Ovary (tissue), 9 donors: ENCODE results near the gene KRTAP6-3. TPM values are rescaled to one million over a fixed set of nuclear protein-coding genes. Genes with fewer than 3 reads are reported as not detected.

Experiments
- DNase-seq, 5 donors: peaks; one replicate each; pipeline ENCODE4 v3.0.0-alpha.2; 2019 to 2020
- H3K27ac ChIP-seq, 2 donors: fragments of 200-600 bp; one replicate each; pipeline versions ENCODE4 v1.5.1 to v1.8.0; 2019 to 2022
- H3K27me3 ChIP-seq: fragments of 200-600 bp; one replicate; pipeline ENCODE4 v1.8.0; 2022
- H3K36me3 ChIP-seq: fragments of 200-600 bp; sonication (generic); one replicate; pipeline ENCODE4 v1.5.1; 2019
- H3K4me1 ChIP-seq: one replicate; pipeline ENCODE4 v1.8.1; 2013; ENCODE audit warnings: mild to moderate bottlenecking, moderate library complexity; ENCODE audit not compliant: insufficient read depth
- H3K4me3 ChIP-seq: fragments of 200-600 bp; sonication (generic); one replicate; pipeline ENCODE4 v1.5.1; 2017
- H3K9me3 ChIP-seq, 2 donors: fragments of 200-600 bp in 1 of 2; sonication (generic) in 1 of 2; one replicate each; pipeline versions ENCODE4 v1.5.1 to v1.8.1; 2013 to 2019; ENCODE audit warnings: mild to moderate bottlenecking in 1 of 2, moderate library complexity in 1 of 2
- EP300 ChIP-seq: sonication (generic); formaldehyde crosslinking; IDR thresholded peaks from one replicate; pipeline ENCODE4 v1.6.1; 2017; ENCODE audit warnings: antibody characterized with exemption
- POLR2A ChIP-seq: fragments of 450-650 bp; IDR thresholded peaks from one replicate; pipeline ENCODE4 v1.6.1; 2017; ENCODE audit warnings: antibody characterized with exemption, mild to moderate bottlenecking, moderate library complexity
- WGBS, 3 donors: extraction: QIAGEN DNeasy Blood & Tissue Kit in 1 of 3; methylation state at CpG; one replicate each; pipeline versions ENCODE4 v1.1.5 to v1.1.7; 2013 to 2017; 5-methylcytosine and 5-hydroxymethylcytosine counted together
- intact Hi-C, 4 donors: fragments of 100-400 bp; cut with DNase I; formaldehyde crosslinking; loops; one replicate each; pipeline versions ENCODE4 v1.11.0 to v1.15.1; 2022 to 2023
- polyA plus RNA-seq, 2 donors: library from polyadenylated mRNA; stranded (reverse); fragments of 200-250 nt in 1 of 2; fragments of 350-450 nt in 1 of 2; fragmentation: Illumina TruSeq in 1 of 2; extraction: RNeasy Lipid Tissue Mini Kit (QIAGEN cat#74804) in 1 of 2; gene quantifications; one replicate each; pipeline ENCODE4 v1.2.3, GENCODE V29; 2013 to 2014
- small RNA-seq: library from RNA; depleted of rRNA; stranded (forward); fragments of <200 nt; gene quantifications from one replicate; pipeline ENCODE3, GENCODE V24; 2016
- total RNA-seq, 7 donors: library from RNA; depleted of rRNA in 2 of 7; stranded (reverse); fragments of >200 nt in 2 of 7; fragmentation: NEBNext Ultra II Directional in 3 of 7; extraction: Animal tissue kit (Norgen Biotek cat#: 25700) in 3 of 7; gene quantifications; one replicate each; pipeline versions ENCODE4 v1.1.0 to v1.2.4, GENCODE V29; 2016 to 2023
- TF ChIP-seq, protein P1 (sequence below), 3 donors: fragments of 450-650 bp in 2 of 3; fragments of 200-600 bp in 1 of 3; IDR thresholded peaks; one replicate each; pipeline versions ENCODE4 v1.5.1 to v1.8.0; 2016 to 2022; ENCODE audit warnings: antibody characterized with exemption in 3 of 3, mild to moderate bottlenecking in 1 of 3
- donor health status: DM: no; HTN: no; CAD: no; lungs with moderate emphysema.
- donor health status: DM: no; HTN: no; CAD: no.
- donor health status: Bipolar disorder and iron deficiency.
- donor health status: DM: yes; HTN: yes; CAD: no.
- donor health status: DM: no; HTN: no; CAD: no.
- donor health status: DM: yes; HTN: yes; CAD: no.

Gene KRTAP6-3
- total and polyA plus RNA-seq, 9 donors: not detected

DNA sequence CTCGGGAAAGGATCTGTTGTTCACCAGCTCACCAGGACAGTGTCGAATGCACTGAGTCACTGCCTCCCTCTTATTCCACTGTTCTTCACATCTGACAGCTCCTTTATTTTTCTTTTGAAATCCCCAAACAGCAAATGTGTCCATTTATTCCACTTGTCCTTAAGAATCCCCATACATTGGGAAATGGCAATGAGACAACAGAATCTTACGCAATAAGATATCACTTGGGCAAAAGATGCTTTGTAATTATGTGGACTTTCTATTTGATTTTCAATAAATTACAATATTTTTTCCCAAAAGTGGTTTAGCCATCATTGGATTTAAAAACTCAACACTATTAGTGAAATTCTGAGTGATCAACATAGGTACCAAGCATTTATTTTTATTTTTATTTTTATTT is 46.4 kb downstream of the KRTAP6-3 start:
- no peaks in the 10 kb centered on the region for H3K9me3 ChIP-seq
- no peak for DNase-seq
- H3K36me3 ChIP-seq: no peaks in the 10 kb centered on the region
- H3K4me1 ChIP-seq: no peaks in the 10 kb centered on the region
- H3K27ac ChIP-seq: no peak overlapping the region
- 79 to 93% (median 85%) methylated on average over 3 of the region's 3 CpGs for WGBS, 3 donors
- intact Hi-C loops: no loop called here
- no peaks in the 10 kb centered on the region for H3K27me3 ChIP-seq
- TF ChIP-seq, protein P1, sequence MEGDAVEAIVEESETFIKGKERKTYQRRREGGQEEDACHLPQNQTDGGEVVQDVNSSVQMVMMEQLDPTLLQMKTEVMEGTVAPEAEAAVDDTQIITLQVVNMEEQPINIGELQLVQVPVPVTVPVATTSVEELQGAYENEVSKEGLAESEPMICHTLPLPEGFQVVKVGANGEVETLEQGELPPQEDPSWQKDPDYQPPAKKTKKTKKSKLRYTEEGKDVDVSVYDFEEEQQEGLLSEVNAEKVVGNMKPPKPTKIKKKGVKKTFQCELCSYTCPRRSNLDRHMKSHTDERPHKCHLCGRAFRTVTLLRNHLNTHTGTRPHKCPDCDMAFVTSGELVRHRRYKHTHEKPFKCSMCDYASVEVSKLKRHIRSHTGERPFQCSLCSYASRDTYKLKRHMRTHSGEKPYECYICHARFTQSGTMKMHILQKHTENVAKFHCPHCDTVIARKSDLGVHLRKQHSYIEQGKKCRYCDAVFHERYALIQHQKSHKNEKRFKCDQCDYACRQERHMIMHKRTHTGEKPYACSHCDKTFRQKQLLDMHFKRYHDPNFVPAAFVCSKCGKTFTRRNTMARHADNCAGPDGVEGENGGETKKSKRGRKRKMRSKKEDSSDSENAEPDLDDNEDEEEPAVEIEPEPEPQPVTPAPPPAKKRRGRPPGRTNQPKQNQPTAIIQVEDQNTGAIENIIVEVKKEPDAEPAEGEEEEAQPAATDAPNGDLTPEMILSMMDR (IDR thresholded peaks at IDR 0.05): no peak
- TF ChIP-seq POLR2A: no peak
- TF ChIP-seq EP300: no peak
- H3K4me3 ChIP-seq: no peak overlapping the region

DNA sequence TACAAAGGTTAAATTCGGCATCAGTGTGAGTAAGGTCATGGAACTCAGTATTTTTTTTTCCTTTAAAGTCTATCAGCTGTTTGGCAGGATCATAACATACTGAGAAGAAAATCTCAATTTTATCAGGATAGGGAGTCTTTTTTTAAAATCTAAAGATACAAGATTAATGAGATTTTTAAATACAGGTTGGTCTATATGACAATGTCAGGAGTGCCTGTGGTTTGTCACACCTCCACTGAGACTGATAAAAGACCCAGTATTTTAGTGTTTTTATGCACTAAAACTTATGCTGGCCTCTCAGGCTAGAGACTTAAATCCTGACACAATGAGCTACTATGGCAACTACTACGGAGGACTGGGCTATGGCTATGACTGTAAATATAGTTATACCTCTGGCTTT is 50.3 kb downstream of the KRTAP6-3 start, which contains the start of gene KRTAP20-3:
KRTAP20-3 (plus strand) TSS at position 301 of the 400 bp plus-strand sequence.
- no peak within 1 kb of the TSS for H3K4me3 ChIP-seq
- H3K36me3 ChIP-seq: no peaks in the 10 kb centered on the region
- H3K27ac ChIP-seq: no peak within 1 kb of the TSS
- no peak for DNase-seq
- no peak for TF ChIP-seq POLR2A
- TF ChIP-seq, protein P1 (IDR thresholded peaks at IDR 0.05): no peak
- TF ChIP-seq EP300: no peak
- 78 to 83% (median 80%) methylated on average over 2 of the region's 2 CpGs for WGBS, 3 donors
- H3K27me3 ChIP-seq: no peaks in the 10 kb centered on the region
- H3K9me3 ChIP-seq: no peaks in the 10 kb centered on the region
- no peaks in the 10 kb centered on the region for H3K4me1 ChIP-seq
- intact Hi-C loops: no loop called here

Small RNAs within 50 kb of the gene (small RNA-seq; reads per million reads assigned to genes)
- gene KRTAP20-1 (not detected), gene KRTAP20-3 (not detected), gene KRTAP20-4 (not detected), gene KRTAP22-1 (not detected), gene KRTAP22-2 (not detected)

Other genes starting within 250 kb of the KRTAP6-3 start
- gene KRTAP23-1, start 243.8 kb upstream of the KRTAP6-3 start, total RNA-seq: not detected
- gene KRTAP23-1, start 243.8 kb upstream of the KRTAP6-3 start, polyA plus RNA-seq: not detected
- gene KRTAP13-2, start 220.2 kb upstream of the KRTAP6-3 start, total RNA-seq: not detected
- not detected for gene KRTAP13-2, start 220.2 kb upstream of the KRTAP6-3 start, polyA plus RNA-seq
- not detected for gene KRTAP13-1, start 196.4 kb upstream of the KRTAP6-3 start, total RNA-seq
- gene KRTAP13-1, start 196.4 kb upstream of the KRTAP6-3 start, polyA plus RNA-seq: not detected
- gene KRTAP13-3, start 166.5 kb upstream of the KRTAP6-3 start, total RNA-seq: not detected
- not detected for gene KRTAP13-3, start 166.5 kb upstream of the KRTAP6-3 start, polyA plus RNA-seq
- gene KRTAP13-4, start 162.2 kb upstream of the KRTAP6-3 start, total RNA-seq: not detected
- not detected for gene KRTAP13-4, start 162.2 kb upstream of the KRTAP6-3 start, polyA plus RNA-seq
- gene KRTAP15-1, start 152.2 kb upstream of the KRTAP6-3 start, total RNA-seq: not detected
- not detected for gene KRTAP15-1, start 152.2 kb upstream of the KRTAP6-3 start, polyA plus RNA-seq
- gene KRTAP19-1, start 112.1 kb upstream of the KRTAP6-3 start, total RNA-seq: not detected
- not detected for gene KRTAP19-1, start 112.1 kb upstream of the KRTAP6-3 start, polyA plus RNA-seq
- not detected for gene KRTAP19-2, start 105.0 kb upstream of the KRTAP6-3 start, total RNA-seq
- gene KRTAP19-2, start 105.0 kb upstream of the KRTAP6-3 start, polyA plus RNA-seq: not detected
- not detected for gene KRTAP19-3, start 100.4 kb upstream of the KRTAP6-3 start, total RNA-seq
- not detected for gene KRTAP19-3, start 100.4 kb upstream of the KRTAP6-3 start, polyA plus RNA-seq
- not detected for gene KRTAP19-4, start 95.3 kb upstream of the KRTAP6-3 start, total RNA-seq
- gene KRTAP19-4, start 95.3 kb upstream of the KRTAP6-3 start, polyA plus RNA-seq: not detected
- not detected for gene KRTAP19-5, start 90.3 kb upstream of the KRTAP6-3 start, total RNA-seq
- gene KRTAP19-5, start 90.3 kb upstream of the KRTAP6-3 start, polyA plus RNA-seq: not detected
- not detected for gene KRTAP19-6, start 50.6 kb upstream of the KRTAP6-3 start, total RNA-seq
- not detected for gene KRTAP19-6, start 50.6 kb upstream of the KRTAP6-3 start, polyA plus RNA-seq
- gene KRTAP19-7, start 31.1 kb upstream of the KRTAP6-3 start, total RNA-seq: not detected
- gene KRTAP19-7, start 31.1 kb upstream of the KRTAP6-3 start, polyA plus RNA-seq: not detected
- not detected for gene KRTAP22-2, start 2.0 kb upstream of the KRTAP6-3 start, total RNA-seq
- not detected for gene KRTAP22-2, start 2.0 kb upstream of the KRTAP6-3 start, polyA plus RNA-seq
- gene KRTAP6-2, start 6.5 kb downstream of the KRTAP6-3 start, total RNA-seq: not detected
- not detected for gene KRTAP6-2, start 6.5 kb downstream of the KRTAP6-3 start, polyA plus RNA-seq
- gene KRTAP22-1, start 8.6 kb downstream of the KRTAP6-3 start, total RNA-seq: not detected
- gene KRTAP22-1, start 8.6 kb downstream of the KRTAP6-3 start, polyA plus RNA-seq: not detected
- gene KRTAP6-1, start 21.5 kb downstream of the KRTAP6-3 start, total RNA-seq: not detected
- not detected for gene KRTAP6-1, start 21.5 kb downstream of the KRTAP6-3 start, polyA plus RNA-seq
- not detected for gene KRTAP20-1, start 24.0 kb downstream of the KRTAP6-3 start, total RNA-seq
- gene KRTAP20-1, start 24.0 kb downstream of the KRTAP6-3 start, polyA plus RNA-seq: not detected
- gene KRTAP20-4, start 28.2 kb downstream of the KRTAP6-3 start, total RNA-seq: not detected
- gene KRTAP20-4, start 28.2 kb downstream of the KRTAP6-3 start, polyA plus RNA-seq: not detected
- not detected for gene KRTAP20-2, start 42.8 kb downstream of the KRTAP6-3 start, total RNA-seq
- gene KRTAP20-2, start 42.8 kb downstream of the KRTAP6-3 start, polyA plus RNA-seq: not detected
- not detected for gene KRTAP20-3, start 50.4 kb downstream of the KRTAP6-3 start, total RNA-seq
- not detected for gene KRTAP20-3, start 50.4 kb downstream of the KRTAP6-3 start, polyA plus RNA-seq
- not detected for gene KRTAP21-3, start 126.3 kb downstream of the KRTAP6-3 start, total RNA-seq
- not detected for gene KRTAP21-3, start 126.3 kb downstream of the KRTAP6-3 start, polyA plus RNA-seq
- gene KRTAP21-2, start 154.8 kb downstream of the KRTAP6-3 start, total RNA-seq: not detected
- not detected for gene KRTAP21-2, start 154.8 kb downstream of the KRTAP6-3 start, polyA plus RNA-seq
- gene KRTAP21-1, start 163.0 kb downstream of the KRTAP6-3 start, total RNA-seq: not detected
- not detected for gene KRTAP21-1, start 163.0 kb downstream of the KRTAP6-3 start, polyA plus RNA-seq
- not detected for gene KRTAP8-1, start 220.8 kb downstream of the KRTAP6-3 start, total RNA-seq
- gene KRTAP8-1, start 220.8 kb downstream of the KRTAP6-3 start, polyA plus RNA-seq: not detected
- gene KRTAP7-1, start 237.3 kb downstream of the KRTAP6-3 start, total RNA-seq: not detected
- gene KRTAP7-1, start 237.3 kb downstream of the KRTAP6-3 start, polyA plus RNA-seq: not detected